Islet of Langerhans (tissue), 1 donor: ENCODE data around the gene TPCN1.

ENCODE experiments used
- FAIRE-seq: peaks from one replicate; lab custom pipeline; 2011; peaks lifted over from hg19 to GRCh38; lab: Jason Lieb, UNC

TPCN1 gene

GRCh38 chr12:113341535-113341934, 120.3 kb downstream of the TPCN1 start:
- no peak for FAIRE-seq

GRCh38 chr12:113345318-113345717, 124.1 kb downstream of the TPCN1 start:
- no peak for FAIRE-seq

GRCh38 chr12:113346353-113346752, 125.1 kb downstream of the TPCN1 start:
- FAIRE-seq: no peak

- FAIRE-seq: no peak
Measured at GRCh38 chr12:113347107-113347506, 125.8 kb downstream of the TPCN1 start.

- no peak for FAIRE-seq
Measured at GRCh38 chr12:113347892-113348291, 126.6 kb downstream of the TPCN1 start.
